HG02852 (cell line): ENCODE measurements around the gene MOV10L1.

ENCODE experiments used
- ATAC-seq: cut with Tn5 transposase; IDR thresholded peaks from one replicate; pipeline ENCODE4 v1.9.1; 2021; ENCODE audit warnings: mild to moderate bottlenecking, moderate library complexity; ENCODE audit not compliant: unreplicated experiment

MOV10L1 gene

DNA sequence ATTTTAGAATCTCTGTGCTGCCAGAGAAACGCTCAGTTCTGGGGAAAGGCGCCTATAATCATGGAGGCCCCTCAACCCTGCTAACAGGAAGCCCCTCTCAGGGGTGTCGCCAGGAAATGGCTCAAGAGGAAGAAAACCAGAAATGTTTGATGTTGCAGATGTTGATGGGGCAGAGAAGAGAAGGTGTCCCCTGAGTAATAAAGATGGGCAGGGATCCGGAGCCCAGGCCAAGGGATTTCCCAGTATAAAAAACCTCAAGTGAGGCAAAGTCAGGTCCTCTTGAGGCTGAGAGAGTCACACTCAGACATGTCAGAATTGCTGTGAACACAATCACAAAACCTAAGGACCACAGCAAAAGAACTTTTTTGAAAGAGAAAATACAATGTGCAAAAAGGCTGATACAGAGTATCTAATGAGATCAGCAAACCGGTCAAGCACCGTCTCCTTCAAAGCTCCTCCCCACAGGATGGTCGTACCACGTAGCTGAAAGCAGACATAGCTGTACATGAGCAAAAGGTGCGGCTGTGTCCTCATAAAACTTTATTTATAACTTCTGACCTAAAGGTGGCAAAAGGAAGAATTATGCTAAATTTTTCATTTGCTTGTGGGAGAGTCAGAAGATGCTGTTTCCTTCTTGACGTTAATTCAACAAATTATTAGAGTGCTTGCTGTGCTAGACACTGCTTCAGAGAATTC, 12.2 kb downstream of the MOV10L1 start:
- no peak for ATAC-seq

GRCh38 chr22:50102946-50103345, 13.1 kb downstream of the MOV10L1 start:
- no peak for ATAC-seq

GRCh38 chr22:50104141-50104544, 14.3 kb downstream of the MOV10L1 start:
- ATAC-seq, result no peak

DNA sequence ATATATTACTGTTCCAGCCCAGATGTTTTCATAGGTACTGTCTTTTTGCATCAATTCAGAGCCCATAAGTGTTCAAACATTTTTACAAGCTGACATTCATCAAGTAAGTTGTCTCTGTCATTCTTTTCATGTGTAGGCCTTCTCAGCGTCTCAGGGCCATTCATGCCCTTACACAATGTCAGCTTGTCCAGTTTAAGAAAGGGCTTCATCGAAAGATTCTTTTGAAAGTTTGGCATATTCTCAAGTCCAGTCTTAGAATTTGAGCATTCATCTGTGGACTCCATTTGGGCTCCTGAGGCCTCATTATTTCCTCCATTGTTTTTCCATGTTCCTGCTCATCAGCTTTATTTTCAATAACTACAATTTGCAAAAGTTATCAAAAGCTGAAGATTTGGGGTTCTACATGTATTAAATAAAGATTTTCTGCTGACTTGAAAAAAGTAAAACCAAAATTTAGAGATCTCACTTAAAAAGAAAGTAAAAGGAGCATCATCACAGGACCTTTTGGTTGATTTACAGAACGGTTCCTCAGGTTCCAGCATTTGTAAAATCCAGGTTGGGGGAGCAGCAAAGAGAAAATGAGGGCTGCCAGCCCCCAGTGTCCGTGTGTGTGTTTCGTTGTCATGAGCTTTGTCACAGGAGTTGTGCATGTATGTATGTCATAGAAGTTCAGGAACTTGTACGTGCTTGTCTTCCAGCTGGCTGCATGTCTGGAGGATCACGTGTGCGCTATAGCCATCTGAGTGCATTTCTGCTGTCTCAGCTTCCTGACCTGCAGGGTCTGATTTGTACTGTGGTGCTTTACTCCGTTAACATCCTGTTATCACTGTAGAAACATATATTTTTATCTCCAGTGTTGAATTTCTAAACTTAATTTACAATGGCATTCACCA, 15.6 kb downstream of the MOV10L1 start:
- no peak for ATAC-seq

DNA sequence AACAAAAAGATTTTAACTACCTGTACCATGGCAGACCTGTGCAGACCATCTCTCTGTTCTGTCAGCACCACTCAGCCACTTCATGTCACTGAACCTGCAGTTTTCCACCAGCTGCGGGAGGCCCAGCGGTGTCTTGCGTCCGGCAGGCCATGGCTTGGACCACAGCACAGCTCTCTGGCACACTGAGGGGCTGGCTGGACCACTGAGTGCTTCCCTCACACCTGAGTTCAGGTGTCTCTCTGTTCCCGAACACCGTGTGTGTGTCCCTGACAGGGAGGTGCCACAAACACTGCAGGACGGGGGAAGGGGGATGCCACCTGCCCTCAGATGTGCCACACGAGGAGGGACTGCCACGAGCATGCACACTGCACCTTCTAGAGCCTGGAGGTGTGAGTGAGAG, 17.7 kb downstream of the MOV10L1 start:
- ATAC-seq, result no peak

GRCh38 chr22:50111056-50111455, 21.2 kb downstream of the MOV10L1 start:
- ATAC-seq, result no peak

GRCh38 chr22:50112151-50113118, 22.6 kb downstream of the MOV10L1 start:
- no peak for ATAC-seq

GRCh38 chr22:50114221-50115021, 24.6 kb downstream of the MOV10L1 start:
- ATAC-seq, result no peak

DNA sequence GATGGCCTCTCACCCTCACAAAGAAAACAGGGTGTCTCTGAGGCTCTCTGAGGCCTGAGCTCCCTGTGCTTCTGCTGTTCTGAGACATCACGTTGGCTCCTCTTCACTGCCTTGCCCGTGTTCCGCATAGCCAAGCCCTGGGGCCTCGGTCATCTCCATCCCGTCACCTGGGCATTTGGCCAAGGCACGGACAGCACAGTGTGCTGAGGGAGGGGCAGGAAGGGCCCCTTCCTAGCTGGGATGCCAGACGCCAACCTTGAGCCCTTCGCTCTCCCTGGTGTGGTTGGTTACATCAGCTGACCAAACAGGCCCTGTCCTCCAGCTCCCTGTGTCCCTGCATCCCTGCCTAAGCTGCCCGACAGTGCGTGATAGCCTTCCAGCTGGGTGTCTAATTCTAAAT, 25.9 kb downstream of the MOV10L1 start:
- ATAC-seq, result no peak

DNA sequence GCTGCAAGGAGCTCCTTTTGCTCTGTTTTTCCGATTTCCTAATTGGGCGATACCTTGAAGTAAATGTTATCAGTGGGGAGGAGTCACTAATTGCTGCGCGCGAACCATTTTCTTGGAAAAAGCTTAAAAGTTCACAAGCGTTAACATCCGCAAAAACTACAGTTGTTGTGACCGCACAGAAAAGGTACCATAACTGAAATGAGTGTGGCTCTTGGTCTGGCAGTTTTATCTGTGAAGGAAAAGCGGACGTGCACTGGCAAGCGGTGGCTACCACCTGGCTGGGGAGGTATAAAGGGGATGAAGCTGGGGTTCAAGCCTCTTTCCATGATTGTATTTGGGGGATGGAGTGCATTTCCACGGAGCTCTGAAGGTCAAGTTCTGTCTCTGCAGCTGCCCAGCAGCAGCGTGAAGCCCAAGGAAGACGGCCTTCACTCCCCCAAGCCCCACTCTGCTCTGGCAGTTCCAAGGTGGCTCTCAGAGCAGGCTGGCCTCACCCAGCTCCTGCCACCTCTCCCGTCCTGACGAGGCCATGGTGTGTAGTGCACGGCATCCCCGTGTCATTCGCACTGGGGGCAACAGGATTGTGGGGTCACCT, 27.5 kb downstream of the MOV10L1 start:
- ATAC-seq, result no peak

- no peak for ATAC-seq
Observed at GRCh38 chr22:50118129-50118528, 28.3 kb downstream of the MOV10L1 start.

GRCh38 chr22:50118557-50119168, 28.9 kb downstream of the MOV10L1 start:
- no peak for ATAC-seq

DNA sequence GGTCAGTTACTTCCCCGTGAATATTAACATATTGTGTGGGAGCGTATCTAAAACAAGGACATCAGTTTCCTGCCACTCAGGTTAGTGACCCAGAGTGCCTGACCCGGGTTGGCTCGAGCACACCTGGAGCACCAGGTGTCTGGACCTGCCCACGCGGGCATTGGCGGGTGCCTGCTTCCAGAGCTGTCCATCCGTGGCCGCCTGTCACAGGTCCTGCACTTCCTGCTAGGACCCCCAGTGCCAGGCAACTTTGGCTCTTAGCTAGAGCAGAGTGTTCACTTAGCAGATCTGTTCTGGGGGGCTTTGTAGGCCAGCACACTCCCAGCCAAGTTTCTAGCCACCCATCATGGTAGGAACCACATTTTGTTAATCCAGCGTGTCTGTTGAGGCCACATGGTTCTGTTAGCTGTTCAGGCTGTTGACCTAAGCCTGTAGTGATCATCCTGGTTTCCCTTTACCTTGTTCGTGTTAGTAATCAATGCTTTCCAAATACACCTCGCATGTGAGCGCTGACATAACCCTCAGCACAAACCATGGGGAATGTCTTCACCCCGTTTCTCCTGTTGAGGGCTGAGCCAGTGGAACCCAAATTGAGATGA, 29.5 kb downstream of the MOV10L1 start:
- no peak for ATAC-seq

DNA sequence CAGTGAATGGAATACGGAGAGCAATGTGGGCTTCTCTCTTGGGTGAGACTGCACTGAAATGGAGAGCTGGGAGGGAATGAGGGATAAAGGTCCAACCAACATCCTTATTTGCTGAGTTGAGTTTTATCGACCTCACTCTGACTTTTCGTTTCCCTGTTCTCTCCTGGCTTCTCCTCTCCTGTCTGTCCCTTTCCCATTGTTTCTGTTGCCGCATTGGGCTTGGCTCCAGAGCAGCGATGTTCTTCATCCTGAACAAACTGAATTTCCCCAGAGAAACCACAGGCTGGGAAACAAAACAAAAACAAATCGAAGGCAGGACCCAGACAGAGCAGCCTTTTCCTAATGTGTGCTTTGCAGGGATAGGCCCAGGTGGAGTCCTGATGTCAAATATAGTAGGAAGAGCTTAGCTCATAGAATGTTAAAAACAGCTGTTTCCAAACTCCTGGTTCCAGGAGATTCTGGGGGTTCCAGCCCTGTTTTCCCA, 30.0 kb downstream of the MOV10L1 start:
- ATAC-seq, result no peak

DNA sequence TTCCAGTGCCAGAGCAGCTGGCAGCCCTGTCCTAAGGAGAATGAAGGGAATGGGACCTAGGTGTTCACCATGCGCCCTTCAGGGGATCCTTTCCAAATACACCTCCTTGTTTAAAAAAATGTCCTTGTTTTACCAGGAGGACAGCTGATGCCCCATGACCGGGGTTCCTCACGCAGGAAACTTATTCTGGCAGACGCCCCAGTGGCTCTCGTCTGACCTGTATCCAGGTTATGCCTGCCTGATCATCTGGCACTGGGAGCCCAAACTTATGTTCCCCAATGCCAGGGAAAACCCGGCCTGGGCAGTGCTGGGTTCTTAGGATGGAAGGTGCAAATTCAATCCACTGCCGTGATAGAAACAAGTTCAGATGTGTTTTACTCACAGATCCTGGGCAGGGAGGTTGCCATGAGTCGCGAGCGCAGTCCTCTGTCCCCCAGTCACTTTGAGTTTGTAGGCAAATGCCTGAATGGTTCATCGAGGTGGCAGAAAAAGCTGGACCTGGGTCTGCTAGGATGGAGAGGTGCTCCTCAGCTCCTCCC, 31.5 kb downstream of the MOV10L1 start:
- ATAC-seq, result no peak

GRCh38 chr22:50123119-50123518, 33.3 kb downstream of the MOV10L1 start:
- ATAC-seq, result no peak

- ATAC-seq, result no peak
Observed at GRCh38 chr22:50125029-50125428, 35.2 kb downstream of the MOV10L1 start.

GRCh38 chr22:50129121-50129736, 39.4 kb downstream of the MOV10L1 start:
- ATAC-seq, result no peak
